GM21529 (cell line): ENCODE measurements around the gene HOXC5.
A peak's percentile ranks its signal among the peaks of the same experiment; 100 is the strongest.

Source experiments
- ATAC-seq: cut with Tn5 transposase; IDR thresholded peaks from one replicate; pipeline ENCODE4 v1.9.1; 2021; ENCODE audit not compliant: unreplicated experiment

Gene HOXC5

GRCh38 chr12:53995378-53996239 lies 37.2 kb upstream of the HOXC5 start:
- no peak for ATAC-seq

GRCh38 chr12:53996240-53997203 lies 36.3 kb upstream of the HOXC5 start:
- no peak for ATAC-seq

- no peak for ATAC-seq
Measured at GRCh38 chr12:53997204-53998109, 35.4 kb upstream of the HOXC5 start.

- ATAC-seq, result no peak
Measured at GRCh38 chr12:53998110-53998899, 34.5 kb upstream of the HOXC5 start.

GRCh38 chr12:53998900-53999236 lies 34.0 kb upstream of the HOXC5 start:
- no peak for ATAC-seq

- ATAC-seq, result no peak
Measured at GRCh38 chr12:53999559-54000115, 33.2 kb upstream of the HOXC5 start.

- no peak for ATAC-seq
Measured at GRCh38 chr12:54000116-54001114, 32.4 kb upstream of the HOXC5 start, which contains the start of gene HOXC9. HOXC9 (plus strand) TSS chr12:54000161; CDS start chr12:54000189, 28 bp downstream.

GRCh38 chr12:54001283-54002187 lies 31.3 kb upstream of the HOXC5 start:
- ATAC-seq, result no peak

- ATAC-seq, result no peak
Measured at GRCh38 chr12:54002278-54002914, 30.5 kb upstream of the HOXC5 start.

- ATAC-seq, result no peak
Measured at GRCh38 chr12:54002915-54003389, 29.9 kb upstream of the HOXC5 start.

GRCh38 chr12:54003625-54004024 lies 29.2 kb upstream of the HOXC5 start:
- no peak for ATAC-seq

GRCh38 chr12:54004063-54004840 lies 28.6 kb upstream of the HOXC5 start:
- ATAC-seq, result no peak

- ATAC-seq, result no peak
Measured at GRCh38 chr12:54004841-54005530, 27.9 kb upstream of the HOXC5 start.

- ATAC-seq, result no peak
Measured at GRCh38 chr12:54005531-54005852, 27.4 kb upstream of the HOXC5 start.

GRCh38 chr12:54005853-54006558 lies 26.8 kb upstream of the HOXC5 start:
- ATAC-seq, result peak; percentile 84
